HCT116 (cell line): ENCODE data around the gene CAMK2G. TPM values are rescaled to one million over a fixed set of nuclear protein-coding genes. Genes with fewer than 3 reads are reported as not detected.

Source experiments
- CEBPB ChIP-seq: IDR thresholded peaks from 2 replicates; pipeline ENCODE4 v1.6.1; 2012; ENCODE audit warnings: low read depth
- EGR1 ChIP-seq: IDR thresholded peaks from 2 replicates; pipeline ENCODE4 v1.6.1; 2012; ENCODE audit warnings: low read depth
- ELF1 ChIP-seq: IDR thresholded peaks from 2 replicates; pipeline ENCODE4 v1.6.1; 2012; ENCODE audit warnings: low read depth, borderline replicate concordance
- POLR2AphosphoS5 ChIP-seq: IDR thresholded peaks from 2 replicates; pipeline ENCODE4 v1.6.1; 2011; ENCODE audit warnings: mild to moderate bottlenecking, low read depth, low read length, moderate library complexity
- YY1 ChIP-seq: IDR thresholded peaks from 2 replicates; pipeline ENCODE4 v1.6.1; 2011; ENCODE audit warnings: low read length, low read depth, moderate library complexity, mild to moderate bottlenecking; ENCODE audit not compliant: insufficient replicate concordance; ENCODE audit errors: extremely low read depth
- ZFX ChIP-seq: fragments of 450-650 bp; IDR thresholded peaks from 2 replicates; pipeline ENCODE4 v1.6.1; 2017
- total RNA-seq: library from RNA; stranded (reverse); gene quantifications from one replicate; pipeline ENCODE4 v1.2.1, GENCODE V29; 2021; ENCODE audit not compliant: unreplicated experiment
- TF ChIP-seq, protein P1 (sequence below), 3 experiments: fragments of 200-600 bp in 1 of 3; sonication (generic) in 1 of 3; IDR thresholded peaks in 2 of 3; conservative IDR thresholded peaks in 1 of 3; 2 replicates each; pipeline ENCODE4 v1.5.1; 2012 to 2017; ENCODE audit warnings: low read depth in 2 of 3, low read length in 2 of 3, antibody characterized with exemption in 1 of 3, borderline replicate concordance in 1 of 3, control low read depth in 1 of 3, mild to moderate bottlenecking in 1 of 3, mixed read lengths in 1 of 3, mixed run types in 1 of 3, moderate library complexity in 1 of 3; ENCODE audit not compliant: insufficient read depth in 1 of 3
- TF ChIP-seq, protein P2 (sequence below): IDR thresholded peaks from 2 replicates; pipeline ENCODE4 v1.6.1; 2011; ENCODE audit warnings: mild to moderate bottlenecking, low read length, moderate library complexity; ENCODE audit not compliant: insufficient replicate concordance; ENCODE audit errors: extremely low read depth
- TF ChIP-seq, protein P3 (sequence below): IDR thresholded peaks from 2 replicates; pipeline ENCODE4 v1.6.1; 2012

The CAMK2G gene
- total RNA-seq, 1 experiment from 2014 or later = 28.3 TPM

DNA sequence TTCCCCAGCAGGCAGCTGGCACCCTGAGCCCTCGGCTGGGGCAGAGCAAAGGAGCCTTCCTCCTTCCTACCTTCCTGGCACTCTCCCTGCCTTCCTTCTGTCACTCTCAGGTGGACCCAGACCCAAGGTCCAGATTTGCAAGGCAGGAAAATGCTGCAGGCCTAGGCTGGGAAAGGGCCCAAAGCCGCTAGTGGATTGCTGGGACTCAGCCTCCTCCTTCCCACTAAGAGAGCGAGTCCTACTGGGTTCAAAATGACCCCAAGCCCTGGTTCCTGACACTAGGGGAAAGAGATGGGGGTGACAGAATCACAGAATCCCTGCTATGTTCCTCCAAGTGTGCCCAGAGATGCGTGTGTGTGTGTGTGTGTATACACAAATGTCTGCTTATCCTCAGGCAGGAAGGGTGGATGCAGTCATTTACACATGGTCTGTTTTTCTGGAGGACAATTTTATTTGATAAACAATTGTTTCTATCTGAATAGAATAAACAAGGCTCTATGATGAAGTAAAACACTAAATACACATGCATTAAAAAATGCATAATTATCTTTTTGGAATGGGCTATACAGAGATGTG is 35.3 kb upstream of the CAMK2G start (continued):
- TF ChIP-seq, protein P1, sequence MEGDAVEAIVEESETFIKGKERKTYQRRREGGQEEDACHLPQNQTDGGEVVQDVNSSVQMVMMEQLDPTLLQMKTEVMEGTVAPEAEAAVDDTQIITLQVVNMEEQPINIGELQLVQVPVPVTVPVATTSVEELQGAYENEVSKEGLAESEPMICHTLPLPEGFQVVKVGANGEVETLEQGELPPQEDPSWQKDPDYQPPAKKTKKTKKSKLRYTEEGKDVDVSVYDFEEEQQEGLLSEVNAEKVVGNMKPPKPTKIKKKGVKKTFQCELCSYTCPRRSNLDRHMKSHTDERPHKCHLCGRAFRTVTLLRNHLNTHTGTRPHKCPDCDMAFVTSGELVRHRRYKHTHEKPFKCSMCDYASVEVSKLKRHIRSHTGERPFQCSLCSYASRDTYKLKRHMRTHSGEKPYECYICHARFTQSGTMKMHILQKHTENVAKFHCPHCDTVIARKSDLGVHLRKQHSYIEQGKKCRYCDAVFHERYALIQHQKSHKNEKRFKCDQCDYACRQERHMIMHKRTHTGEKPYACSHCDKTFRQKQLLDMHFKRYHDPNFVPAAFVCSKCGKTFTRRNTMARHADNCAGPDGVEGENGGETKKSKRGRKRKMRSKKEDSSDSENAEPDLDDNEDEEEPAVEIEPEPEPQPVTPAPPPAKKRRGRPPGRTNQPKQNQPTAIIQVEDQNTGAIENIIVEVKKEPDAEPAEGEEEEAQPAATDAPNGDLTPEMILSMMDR (IDR thresholded peaks at IDR 0.05 in 2 of 3, conservative IDR thresholded peaks at IDR 0.05 in 1 of 3; ENCODE audit: borderline replicate concordance in 1 of 3, insufficient read depth in 1 of 3, low read depth in 2 of 3, low read length in 2 of 3) = no peak
- TF ChIP-seq, protein P2, sequence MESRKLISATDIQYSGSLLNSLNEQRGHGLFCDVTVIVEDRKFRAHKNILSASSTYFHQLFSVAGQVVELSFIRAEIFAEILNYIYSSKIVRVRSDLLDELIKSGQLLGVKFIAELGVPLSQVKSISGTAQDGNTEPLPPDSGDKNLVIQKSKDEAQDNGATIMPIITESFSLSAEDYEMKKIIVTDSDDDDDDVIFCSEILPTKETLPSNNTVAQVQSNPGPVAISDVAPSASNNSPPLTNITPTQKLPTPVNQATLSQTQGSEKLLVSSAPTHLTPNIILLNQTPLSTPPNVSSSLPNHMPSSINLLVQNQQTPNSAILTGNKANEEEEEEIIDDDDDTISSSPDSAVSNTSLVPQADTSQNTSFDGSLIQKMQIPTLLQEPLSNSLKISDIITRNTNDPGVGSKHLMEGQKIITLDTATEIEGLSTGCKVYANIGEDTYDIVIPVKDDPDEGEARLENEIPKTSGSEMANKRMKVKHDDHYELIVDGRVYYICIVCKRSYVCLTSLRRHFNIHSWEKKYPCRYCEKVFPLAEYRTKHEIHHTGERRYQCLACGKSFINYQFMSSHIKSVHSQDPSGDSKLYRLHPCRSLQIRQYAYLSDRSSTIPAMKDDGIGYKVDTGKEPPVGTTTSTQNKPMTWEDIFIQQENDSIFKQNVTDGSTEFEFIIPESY = no peak
- no peak; the same call in 1 of the 2 replicates for TF ChIP-seq ZFX
- no peak for TF ChIP-seq ELF1
- TF ChIP-seq EGR1 = no peak
- no peak for TF ChIP-seq CEBPB
- TF ChIP-seq YY1 = no peak
- TF ChIP-seq, protein P3, sequence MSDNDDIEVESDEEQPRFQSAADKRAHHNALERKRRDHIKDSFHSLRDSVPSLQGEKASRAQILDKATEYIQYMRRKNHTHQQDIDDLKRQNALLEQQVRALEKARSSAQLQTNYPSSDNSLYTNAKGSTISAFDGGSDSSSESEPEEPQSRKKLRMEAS = no peak
- no peak for TF ChIP-seq POLR2AphosphoS5
